B cell (primary cell): ENCODE data around the gene SETDB2.

Experiments used
- CTCF ChIP-seq: fragments of 200-600 bp; IDR thresholded peaks from one replicate; pipeline ENCODE4 v1.8.0; 2022; ENCODE audit warnings: antibody characterized with exemption, mild to moderate bottlenecking
- EZH2 ChIP-seq: IDR thresholded peaks from 2 replicates; pipeline ENCODE4 v1.6.1; 2012; ENCODE audit warnings: borderline replicate concordance, low read depth, mild to moderate bottlenecking, moderate library complexity, low read length; ENCODE audit not compliant: insufficient read depth, poor library complexity, severe bottlenecking

GRCh38 chr13:49540552-49540951, 96.5 kb downstream of the SETDB2 start:
- TF ChIP-seq CTCF (no peak), EZH2 (no peak)
